CD4-positive, alpha-beta T cell treated with Interferon alpha-2 for 1 hour (primary cell): Measurements from ENCODE around the gene C19orf73.
"Not testable (repeated sequence)": the region's sequence is repeated elsewhere in the genome, so short reads cannot be mapped to it uniquely, and the experiment has no call there.

ENCODE experiments used
- DNase-seq, 2 donors: peaks; one replicate each; pipeline ENCODE4 v3.0.0-alpha.2; 2020 to 2022

Gene C19orf73

GRCh38 chr19:49121841-49122240, 2.9 kb upstream of the C19orf73 start:
- DNase-seq: not testable (repeated sequence)

- DNase-seq: no peak
These were observed 1.9 kb upstream of the C19orf73 start for GRCh38 chr19:49120868-49121267.

GRCh38 chr19:49120325-49120683, 1.4 kb upstream of the C19orf73 start:
- no peak for DNase-seq

GRCh38 chr19:49119411-49120324, 725 bp upstream of the C19orf73 start, which contains the start of gene PPFIA3:
PPFIA3 (plus strand) TSS chr19:49119544; CDS start chr19:49127874, 8,330 bp downstream.
- DNase-seq: peak in 1 of 2 donors; percentile 36

- DNase-seq: no peak
These were observed 1.0 kb downstream of the C19orf73 start for GRCh38 chr19:49117677-49118564.

- no peak for DNase-seq
These were observed 2.4 kb downstream of the C19orf73 start for GRCh38 chr19:49116544-49116943.

- DNase-seq: peak; percentile 46 to 61
These were observed 4.1 kb downstream of the C19orf73 start for GRCh38 chr19:49114630-49115363.

GRCh38 chr19:49113762-49114629, 4.9 kb downstream of the C19orf73 start, which contains the start of gene LIN7B:
LIN7B (plus strand) TSS chr19:49114370; CDS start chr19:49114405, 35 bp downstream.
- peak; percentile 73 to 85 for DNase-seq

GRCh38 chr19:49111218-49111998, 7.5 kb downstream of the C19orf73 start:
- DNase-seq: no peak

- no peak for DNase-seq
These were observed 8.4 kb downstream of the C19orf73 start for GRCh38 chr19:49110567-49110966.

GRCh38 chr19:49109569-49110233, 9.2 kb downstream of the C19orf73 start:
- DNase-seq: no peak

GRCh38 chr19:49109051-49109450, 9.9 kb downstream of the C19orf73 start:
- no peak for DNase-seq

- no peak for DNase-seq
These were observed 11.1 kb downstream of the C19orf73 start for GRCh38 chr19:49107625-49108459.

- DNase-seq: peak; percentile 62 to 72
These were observed 12.3 kb downstream of the C19orf73 start for GRCh38 chr19:49106648-49107135.

GRCh38 chr19:49104229-49104864, 14.6 kb downstream of the C19orf73 start:
- DNase-seq: no peak

GRCh38 chr19:49103331-49104085, 15.4 kb downstream of the C19orf73 start:
- DNase-seq: no peak

- no peak for DNase-seq
These were observed 16.6 kb downstream of the C19orf73 start for GRCh38 chr19:49102303-49102702.

- no peak for DNase-seq
These were observed 17.8 kb downstream of the C19orf73 start for GRCh38 chr19:49101160-49101559.
